ENCODE data around the gene SERPINA1. TPM values are rescaled to one million over a fixed set of nuclear protein-coding genes. Genes with fewer than 3 reads are reported as not detected.

The SERPINA1 gene
- total RNA-seq, 1 donor from 2014 or later, result 1,017 TPM

DNA sequence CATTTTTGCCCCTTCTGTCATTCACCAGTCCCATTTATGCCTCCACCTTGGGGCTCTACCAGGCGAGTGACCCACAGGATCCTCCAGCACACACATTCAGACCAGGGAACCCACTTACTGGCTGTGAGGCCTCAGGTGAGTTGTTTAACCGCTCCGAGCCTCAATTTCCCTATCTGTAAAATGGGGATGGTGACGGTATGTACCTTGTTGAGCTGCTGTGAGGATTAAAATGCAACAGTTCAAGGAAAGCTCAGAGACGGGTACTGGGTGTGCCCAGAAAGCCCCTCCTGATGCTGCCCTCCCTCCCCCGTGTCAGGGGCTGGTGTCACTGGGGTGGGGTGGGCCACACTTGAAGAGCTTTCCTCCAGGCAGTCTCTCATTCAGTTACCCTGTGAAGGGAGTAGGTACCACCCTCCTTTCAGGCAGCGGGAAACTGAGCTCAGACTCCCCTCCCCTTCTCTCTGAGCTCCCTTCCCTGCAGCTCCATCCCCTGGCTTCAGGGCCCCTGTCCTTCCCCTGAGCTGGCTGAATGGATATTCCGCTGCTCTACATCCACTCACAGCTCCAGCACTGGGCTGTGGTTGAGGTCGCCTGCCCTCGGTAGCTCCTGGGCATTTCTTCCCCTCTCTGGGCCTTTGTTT, 1.4 kb upstream of the SERPINA1 start:
- Histone ChIP-seq H3K36me3 (no peaks in the 10 kb centered on the region), H3K9me3 (no peaks in the 10 kb centered on the region), H3K27me3 (no peaks in the 10 kb centered on the region), H3K4me1 (peaks cover 38% of the 10 kb centered on the region), H3K4me3 (peak overlapping the region; percentile 41), H3K27ac (peak overlapping the region; percentile 81)
- no peak for ATAC-seq
- DNase-seq, result no peak
- intact Hi-C loops (cut with DNase I), result no loop called here
- TF ChIP-seq, protein P1, sequence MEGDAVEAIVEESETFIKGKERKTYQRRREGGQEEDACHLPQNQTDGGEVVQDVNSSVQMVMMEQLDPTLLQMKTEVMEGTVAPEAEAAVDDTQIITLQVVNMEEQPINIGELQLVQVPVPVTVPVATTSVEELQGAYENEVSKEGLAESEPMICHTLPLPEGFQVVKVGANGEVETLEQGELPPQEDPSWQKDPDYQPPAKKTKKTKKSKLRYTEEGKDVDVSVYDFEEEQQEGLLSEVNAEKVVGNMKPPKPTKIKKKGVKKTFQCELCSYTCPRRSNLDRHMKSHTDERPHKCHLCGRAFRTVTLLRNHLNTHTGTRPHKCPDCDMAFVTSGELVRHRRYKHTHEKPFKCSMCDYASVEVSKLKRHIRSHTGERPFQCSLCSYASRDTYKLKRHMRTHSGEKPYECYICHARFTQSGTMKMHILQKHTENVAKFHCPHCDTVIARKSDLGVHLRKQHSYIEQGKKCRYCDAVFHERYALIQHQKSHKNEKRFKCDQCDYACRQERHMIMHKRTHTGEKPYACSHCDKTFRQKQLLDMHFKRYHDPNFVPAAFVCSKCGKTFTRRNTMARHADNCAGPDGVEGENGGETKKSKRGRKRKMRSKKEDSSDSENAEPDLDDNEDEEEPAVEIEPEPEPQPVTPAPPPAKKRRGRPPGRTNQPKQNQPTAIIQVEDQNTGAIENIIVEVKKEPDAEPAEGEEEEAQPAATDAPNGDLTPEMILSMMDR (IDR thresholded peaks at IDR 0.05), result no peak

- ATAC-seq (no peak), DNase-seq (no peak)
- Histone ChIP-seq H3K27me3 (no peaks in the 10 kb centered on the region), H3K4me3 (peak overlapping the region; percentile 44), H3K36me3 (no peaks in the 10 kb centered on the region), H3K27ac (peak overlapping the region; percentile 81), H3K4me1 (peaks cover 42% of the 10 kb centered on the region), H3K9me3 (no peaks in the 10 kb centered on the region)
- intact Hi-C loops (cut with DNase I), result no loop called here
- TF ChIP-seq, protein P1 (IDR thresholded peaks at IDR 0.05), result no peak
Observed at GRCh38 chr14:94389104-94389469, 685 bp upstream of the SERPINA1 start.

DNA sequence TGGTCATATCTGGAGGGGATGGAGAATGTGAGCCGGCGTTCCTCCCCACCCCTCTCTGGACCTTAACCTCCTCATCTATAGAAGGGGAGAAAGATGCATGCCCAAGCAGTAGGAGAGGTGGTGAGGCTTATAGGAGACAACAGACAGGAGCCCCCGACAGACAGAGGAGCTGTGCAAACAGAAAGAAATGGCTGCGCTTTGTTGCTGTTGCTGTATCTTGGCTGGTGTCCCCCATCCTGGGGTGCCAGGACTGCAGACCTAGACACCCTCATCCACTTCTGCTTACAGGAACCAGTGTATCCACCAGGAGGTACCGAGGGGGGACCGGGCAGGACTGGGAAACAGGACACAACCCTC, 397 bp downstream of the SERPINA1 start:
- intact Hi-C loops (cut with DNase I), result no loop called here
- ATAC-seq, result no peak
- H3K27ac ChIP-seq, result peak overlapping the region; percentile 81
- no peaks in the 10 kb centered on the region for H3K9me3 ChIP-seq
- H3K4me1 ChIP-seq, result peaks cover 36% of the 10 kb centered on the region
- DNase-seq, result no peak
- H3K27me3 ChIP-seq, result no peaks in the 10 kb centered on the region
- TF ChIP-seq, protein P1 (IDR thresholded peaks at IDR 0.05), result no peak
- no peaks in the 10 kb centered on the region for H3K36me3 ChIP-seq
- H3K4me3 ChIP-seq, result peak overlapping the region; percentile 44

- TF ChIP-seq, protein P1 (IDR thresholded peaks at IDR 0.05), result no peak
- ATAC-seq (peak; percentile 1), DNase-seq (no peak)
- intact Hi-C loops (cut with DNase I), result no loop called here
- H3K4me3 ChIP-seq, result peak overlapping the region; percentile 44
- H3K27ac ChIP-seq, result peak overlapping the region; percentile 81
- H3K27me3 ChIP-seq, result no peaks in the 10 kb centered on the region
- peaks cover 34% of the 10 kb centered on the region for H3K4me1 ChIP-seq
- no peaks in the 10 kb centered on the region for H3K36me3 ChIP-seq
- H3K9me3 ChIP-seq, result no peaks in the 10 kb centered on the region
Observed at GRCh38 chr14:94387051-94388026, 1.1 kb downstream of the SERPINA1 start.

GRCh38 chr14:94386085-94387031, 2.0 kb downstream of the SERPINA1 start:
- H3K4me3 ChIP-seq, result peak overlapping the region; percentile 44
- no peaks in the 10 kb centered on the region for H3K9me3 ChIP-seq
- DNase-seq, result no peak

More at GRCh38 chr14:94386085-94387031, 2.0 kb downstream of the SERPINA1 start:
- intact Hi-C loops (cut with DNase I), result no loop called here
- no peak for ATAC-seq
- Histone ChIP-seq H3K4me1 (peaks cover 24% of the 10 kb centered on the region), H3K27me3 (no peaks in the 10 kb centered on the region), H3K36me3 (no peaks in the 10 kb centered on the region), H3K27ac (peak overlapping the region; percentile 81)
- TF ChIP-seq, protein P1 (IDR thresholded peaks at IDR 0.05), result no peak

All from upper lobe of right lung (tissue), 1 donor.